Muscle layer of colon (tissue), 2 donors: Measurements from ENCODE around the gene KRTAP2-1.
"Not testable (repeated sequence)": the region's sequence is repeated elsewhere in the genome, so short reads cannot be mapped to it uniquely, and the experiment has no call there.

ENCODE experiments used
- H3K27ac ChIP-seq: one replicate; pipeline ENCODE4 v1.7.0; 2013; ENCODE audit warnings: low read depth, mild to moderate bottlenecking, low read length, moderate library complexity
- H3K27me3 ChIP-seq, 2 donors: one replicate each; pipeline ENCODE4 v1.7.0; 2013; ENCODE audit warnings: low read length in 2 of 2, mild to moderate bottlenecking in 2 of 2; ENCODE audit not compliant: insufficient read depth in 2 of 2, control insufficient read depth in 1 of 2
- H3K36me3 ChIP-seq: one replicate; pipeline ENCODE4 v1.7.0; 2013; ENCODE audit warnings: mild to moderate bottlenecking, low read length; ENCODE audit not compliant: insufficient read depth
- H3K4me1 ChIP-seq: one replicate; pipeline ENCODE4 v1.7.0; 2013; ENCODE audit warnings: mild to moderate bottlenecking, low read length; ENCODE audit not compliant: insufficient read depth
- H3K4me3 ChIP-seq, 2 donors: one replicate each; pipeline ENCODE4 v1.7.0; 2013; ENCODE audit warnings: low read length in 2 of 2, low read depth in 1 of 2, mild to moderate bottlenecking in 1 of 2, moderate library complexity in 1 of 2
- H3K9ac ChIP-seq: one replicate; pipeline ENCODE4 v1.7.0; 2013; ENCODE audit warnings: low read length
- H3K9me3 ChIP-seq: one replicate; pipeline ENCODE4 v1.7.0; 2013; ENCODE audit warnings: mild to moderate bottlenecking, low read length
- donor health status: abdominal sarcoma.
- donor health status: Adenocarcinoma of cecum.

KRTAP2-1 gene

DNA sequence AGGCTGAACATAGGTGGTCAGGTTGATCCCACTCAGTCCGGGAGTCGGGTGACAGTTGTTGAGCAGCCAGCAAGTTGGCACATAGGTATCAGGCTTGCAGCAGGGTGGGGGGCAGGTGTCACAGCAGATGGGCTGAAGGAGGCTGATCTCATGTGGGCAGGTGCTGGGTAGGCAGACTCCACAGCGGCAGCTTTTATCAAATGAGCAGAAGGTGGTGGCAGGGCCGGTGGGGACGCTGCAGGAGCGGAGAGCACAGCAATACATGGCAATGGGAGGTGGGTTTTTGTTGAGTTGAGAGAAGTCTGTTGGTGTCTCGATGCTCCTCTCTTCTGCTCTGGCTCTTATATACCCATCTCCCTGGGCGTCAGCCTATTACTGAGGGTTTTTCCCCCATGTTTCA lies 38.3 kb downstream of the KRTAP2-1 start, which contains the start of gene KRTAP3-1:
Gene KRTAP3-1 (minus strand): TSS at position 318 of the 400 bp plus-strand sequence. CDS start 54 bp downstream, at position 264.
- no peaks in the 10 kb centered on the region for H3K9me3 ChIP-seq
- H3K4me1 ChIP-seq, result no peaks in the 10 kb centered on the region
- no peak within 1 kb of the TSS for H3K9ac ChIP-seq
- H3K27me3 ChIP-seq, result no peaks in the 10 kb centered on the region
- H3K4me3 ChIP-seq, result no peak within 1 kb of the TSS
- no peak within 1 kb of the TSS for H3K27ac ChIP-seq
- no peaks in the 10 kb centered on the region for H3K36me3 ChIP-seq

DNA sequence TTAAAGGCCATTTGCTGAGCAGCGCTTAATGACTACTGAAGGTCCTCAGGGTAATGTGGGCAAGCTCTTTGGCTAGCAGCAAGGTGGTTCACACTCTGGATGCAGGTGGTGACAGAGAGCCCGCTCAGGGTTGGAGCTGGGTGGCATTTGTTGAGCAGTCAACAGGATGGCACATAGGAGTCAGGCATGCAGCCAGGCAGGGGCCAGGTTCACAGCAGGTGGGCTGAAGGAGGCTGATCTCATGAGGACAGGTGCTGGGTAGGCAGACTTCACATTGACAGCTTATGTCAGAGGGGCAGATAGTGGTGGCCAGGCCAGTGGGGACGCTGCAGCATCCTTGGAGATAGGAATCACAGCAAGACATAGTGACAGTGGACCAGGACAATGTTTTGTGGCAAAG lies 42.7 kb downstream of the KRTAP2-1 start:
- no peak overlapping the region for H3K9ac ChIP-seq
- no peaks in the 10 kb centered on the region for H3K9me3 ChIP-seq

DNA sequence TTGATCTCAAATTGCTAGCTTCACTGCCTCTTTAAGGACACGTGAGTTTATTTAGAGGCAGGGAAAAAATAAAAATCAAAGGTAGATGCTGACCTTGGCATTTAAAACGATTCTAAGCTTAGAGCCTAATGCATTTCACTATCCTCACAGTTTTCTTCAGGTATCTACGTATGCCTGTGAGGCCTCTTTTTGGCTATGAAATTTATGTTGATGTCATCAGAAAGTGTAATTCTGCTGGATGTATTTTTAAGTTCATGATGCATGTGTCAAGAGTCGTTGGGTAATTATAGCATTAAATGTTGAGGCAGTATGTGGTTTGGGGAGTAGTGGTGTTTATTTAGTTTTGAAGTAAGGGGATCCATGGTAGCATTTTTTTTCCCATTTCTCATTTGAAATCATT lies 43.2 kb downstream of the KRTAP2-1 start:
- H3K27me3 ChIP-seq, result no peaks in the 10 kb centered on the region
- no peak overlapping the region for H3K27ac ChIP-seq
- H3K36me3 ChIP-seq, result no peaks in the 10 kb centered on the region
- no peak overlapping the region for H3K4me3 ChIP-seq
- H3K9me3 ChIP-seq, result no peaks in the 10 kb centered on the region
- H3K4me1 ChIP-seq, result no peaks in the 10 kb centered on the region
- no peak overlapping the region for H3K9ac ChIP-seq

More for the DNA sequence above, 42.7 kb downstream of the KRTAP2-1 start:
- H3K4me3 ChIP-seq, result no peak overlapping the region
- no peaks in the 10 kb centered on the region for H3K36me3 ChIP-seq
- H3K27ac ChIP-seq, result no peak overlapping the region
- no peaks in the 10 kb centered on the region for H3K4me1 ChIP-seq
- no peaks in the 10 kb centered on the region for H3K27me3 ChIP-seq

DNA sequence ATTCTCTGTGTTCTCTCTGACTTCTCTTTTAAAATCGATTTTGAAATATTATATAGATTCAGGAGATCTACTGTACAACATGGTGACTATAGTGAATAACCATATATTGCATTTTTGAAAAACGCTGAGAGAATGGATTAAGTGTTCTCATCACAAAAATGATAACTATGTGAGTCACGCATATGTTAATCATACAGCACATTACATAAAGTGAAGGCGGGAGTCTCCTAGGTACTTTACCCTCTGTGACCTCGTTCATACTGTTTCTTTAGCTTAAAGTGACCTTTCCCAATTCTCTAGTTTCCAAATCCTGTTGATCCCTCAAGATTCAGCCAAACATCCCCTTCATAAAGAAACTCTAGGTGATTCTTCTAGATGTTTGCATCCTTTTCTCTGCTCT lies 44.3 kb downstream of the KRTAP2-1 start:
- Histone ChIP-seq H3K27me3 (no peaks in the 10 kb centered on the region), H3K36me3 (no peaks in the 10 kb centered on the region), H3K4me1 (no peaks in the 10 kb centered on the region), H3K27ac (no peak overlapping the region), H3K4me3 (no peak overlapping the region), H3K9ac (no peak overlapping the region), H3K9me3 (no peaks in the 10 kb centered on the region)

DNA sequence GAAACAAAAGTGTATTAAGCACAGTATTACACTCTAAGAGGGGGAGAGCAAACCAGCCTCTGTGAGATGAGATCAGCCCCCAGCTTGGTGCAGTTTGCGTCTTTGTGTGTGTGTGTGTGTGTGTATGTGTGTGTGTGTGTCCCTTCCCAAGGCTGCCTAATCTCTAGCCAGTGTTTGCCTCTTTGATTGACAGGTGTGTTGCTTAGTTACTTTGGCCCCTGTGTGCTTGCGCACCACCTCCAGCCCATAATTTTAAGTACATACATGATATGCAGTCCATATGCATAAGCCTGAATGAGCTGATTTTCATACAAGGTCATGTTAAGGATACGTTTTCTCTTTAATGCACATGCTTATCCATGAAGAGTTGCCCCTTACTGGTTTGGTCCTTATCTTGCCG lies 45.3 kb downstream of the KRTAP2-1 start:
- H3K27ac ChIP-seq, result no peak overlapping the region

DNA sequence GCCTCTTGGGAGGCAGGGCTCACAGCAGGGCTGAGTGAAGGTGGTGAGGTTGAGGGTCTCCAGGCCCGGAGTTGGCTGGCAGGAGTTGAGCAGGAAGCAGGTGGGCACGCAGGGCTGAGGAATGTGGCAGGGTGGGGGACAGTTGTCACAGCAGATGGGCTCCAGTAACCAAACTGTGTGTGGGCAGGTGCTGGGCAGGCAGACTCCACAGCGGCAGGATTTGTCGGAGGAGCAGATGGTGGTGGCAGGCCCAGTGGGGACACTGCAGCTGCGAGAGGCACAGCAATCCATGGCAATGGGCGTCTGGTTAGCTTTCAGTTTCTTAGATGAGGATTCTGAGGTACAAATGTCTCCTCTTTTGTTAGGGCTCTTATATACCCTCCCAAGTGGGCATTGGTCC lies 47.6 kb downstream of the KRTAP2-1 start, which contains the start of gene KRTAP3-2:
Gene KRTAP3-2 (minus strand): TSS at position 344 of the 400 bp plus-strand sequence. CDS start 53 bp downstream, at position 291.
- not testable (repeated sequence) for H3K9me3 ChIP-seq, H3K27me3 ChIP-seq, H3K4me3 ChIP-seq, H3K9ac ChIP-seq, H3K36me3 ChIP-seq, H3K27ac ChIP-seq, H3K4me1 ChIP-seq

More for the DNA sequence above, 45.3 kb downstream of the KRTAP2-1 start:
- Histone ChIP-seq H3K9me3 (no peaks in the 10 kb centered on the region), H3K4me1 (no peaks in the 10 kb centered on the region), H3K27me3 (no peaks in the 10 kb centered on the region), H3K36me3 (no peaks in the 10 kb centered on the region), H3K4me3 (no peak overlapping the region), H3K9ac (no peak overlapping the region)

DNA sequence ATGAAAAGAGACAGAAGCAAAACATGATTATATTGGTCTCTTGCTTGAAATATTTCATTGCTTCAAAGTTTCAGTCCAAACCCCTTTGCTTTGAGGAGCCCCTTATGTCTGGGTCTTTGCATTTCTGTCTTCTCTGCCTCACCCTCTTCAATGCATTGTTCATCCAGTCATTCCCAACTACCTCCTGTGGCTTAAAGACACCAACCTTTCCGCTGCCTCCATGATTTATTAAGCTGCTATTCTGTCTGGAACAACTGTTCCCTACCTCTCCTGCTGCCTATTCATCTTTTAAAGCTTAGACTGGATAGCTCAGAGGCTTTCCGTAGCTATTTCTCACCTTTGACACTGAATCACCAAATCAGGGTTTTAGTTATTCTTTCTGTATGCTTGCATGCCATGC lies 49.8 kb downstream of the KRTAP2-1 start:
- H3K4me3 ChIP-seq, result no peak overlapping the region
- no peaks in the 10 kb centered on the region for H3K36me3 ChIP-seq
- H3K27me3 ChIP-seq, result no peaks in the 10 kb centered on the region
- no peaks in the 10 kb centered on the region for H3K4me1 ChIP-seq
- H3K9me3 ChIP-seq, result no peaks in the 10 kb centered on the region
- H3K27ac ChIP-seq, result no peak overlapping the region
- H3K9ac ChIP-seq, result no peak overlapping the region

DNA sequence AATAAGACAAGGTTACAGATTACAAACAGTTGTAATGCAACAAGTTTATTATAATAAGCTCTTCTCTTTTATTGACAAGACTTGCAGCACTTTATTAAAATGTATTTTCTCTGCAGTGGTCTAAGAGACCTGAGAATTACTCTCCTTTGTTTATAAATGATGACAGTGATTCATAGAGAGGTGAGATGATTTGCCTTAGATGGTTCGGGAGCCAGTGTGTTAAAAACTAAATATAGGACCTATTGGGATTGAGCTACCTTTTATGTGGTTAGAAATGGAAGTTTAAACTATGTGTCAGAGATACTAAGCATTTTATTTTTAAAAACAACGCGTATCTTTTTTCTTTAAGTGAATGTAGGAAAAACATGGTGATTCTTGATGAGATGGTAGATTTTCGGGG lies 50.3 kb downstream of the KRTAP2-1 start:
- Histone ChIP-seq H3K4me3 (no peak overlapping the region), H3K36me3 (no peaks in the 10 kb centered on the region), H3K9me3 (no peaks in the 10 kb centered on the region), H3K9ac (no peak overlapping the region), H3K27ac (no peak overlapping the region), H3K4me1 (no peaks in the 10 kb centered on the region), H3K27me3 (no peaks in the 10 kb centered on the region)
